Retina (tissue), 1 donor: ENCODE data around the gene MYO6.
"Not testable (repeated sequence)": the region's sequence is repeated elsewhere in the genome, so short reads cannot be mapped to it uniquely, and the experiment has no call there.

Experiments
- DNase-seq: peaks from one replicate; pipeline ENCODE4 v3.0.0-alpha.2; 2016

The MYO6 gene

DNA sequence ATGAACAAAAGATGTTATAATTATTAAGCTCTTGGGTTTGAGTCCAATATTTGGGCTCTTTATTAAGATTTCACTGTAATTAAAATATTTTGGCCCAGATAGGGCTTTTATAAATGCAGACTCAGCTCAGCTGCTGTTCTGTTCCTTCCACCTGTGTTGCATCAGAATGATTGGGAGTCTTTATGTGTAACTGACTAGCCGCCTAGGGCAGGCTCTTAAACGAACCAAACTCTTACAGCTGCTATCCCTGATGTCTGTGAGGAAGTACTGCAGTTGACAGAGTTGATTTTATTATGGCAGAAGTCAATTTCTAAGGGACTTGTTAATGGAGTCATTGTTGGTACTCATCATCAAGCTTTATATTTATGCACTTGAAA, 144.7 kb downstream of the MYO6 start:
- DNase-seq, result no peak

DNA sequence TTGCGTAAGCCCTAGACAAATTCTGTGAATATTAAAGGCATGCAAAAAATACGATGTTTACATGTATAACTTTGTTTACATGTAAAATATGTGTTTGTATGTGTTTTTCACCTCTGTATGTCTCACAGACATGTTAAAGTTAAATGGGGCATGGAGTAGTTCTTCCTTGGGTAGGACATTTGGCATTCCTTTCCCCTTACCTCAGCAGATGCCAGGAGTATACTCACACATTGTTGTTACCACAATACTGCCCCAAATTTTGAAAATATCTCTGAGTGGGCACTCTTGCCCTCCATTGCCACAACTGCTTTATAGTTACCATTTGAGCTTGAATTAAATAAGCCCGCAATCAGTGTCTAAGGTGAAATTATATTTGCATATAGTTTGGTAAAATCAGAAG, 147.5 kb downstream of the MYO6 start:
- no peak for DNase-seq

DNA sequence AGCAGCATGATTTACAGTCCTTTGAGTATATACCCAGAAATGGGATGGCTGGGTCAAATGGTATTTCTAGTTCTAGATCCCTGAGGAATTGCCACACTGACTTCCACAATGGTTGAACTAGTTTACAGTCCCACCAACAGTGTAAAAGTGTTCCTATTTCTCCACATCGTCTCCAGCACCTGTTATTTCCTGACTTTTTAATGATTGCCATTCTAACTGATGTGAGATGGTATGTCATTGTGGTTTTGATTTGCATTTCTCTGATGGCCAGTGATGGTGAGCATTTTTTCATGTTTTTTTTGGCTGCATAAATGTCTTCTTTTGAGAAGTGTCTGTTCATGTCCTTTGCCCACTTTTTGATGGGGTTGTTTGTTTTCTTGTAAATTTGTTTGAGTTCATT, 151.2 kb downstream of the MYO6 start:
- not testable (repeated sequence) for DNase-seq

- DNase-seq, result not testable (repeated sequence)
Measured at GRCh38 chr6:75905129-75905528, 156.1 kb downstream of the MYO6 start.

GRCh38 chr6:75906871-75907270, 157.8 kb downstream of the MYO6 start:
- DNase-seq, result no peak

DNA sequence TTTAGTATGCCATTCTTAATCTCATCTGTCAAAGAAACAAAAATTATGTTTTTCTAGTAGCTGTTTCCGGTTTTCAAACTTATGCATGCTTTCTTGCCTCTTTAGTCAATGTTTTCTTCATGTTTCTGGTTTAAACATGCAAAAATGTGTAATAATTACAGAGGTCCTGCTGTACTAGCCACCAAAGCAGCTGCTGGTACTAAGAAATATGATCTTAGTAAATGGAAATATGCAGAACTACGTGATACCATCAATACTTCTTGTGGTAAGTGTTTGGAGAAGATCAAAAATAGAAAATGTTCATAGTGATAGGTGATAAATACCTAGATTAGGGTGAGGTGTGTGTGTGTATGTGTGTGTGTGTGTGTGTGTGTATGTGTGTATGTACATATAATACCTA, 158.4 kb downstream of the MYO6 start:
- DNase-seq, result no peak

GRCh38 chr6:75913040-75913439, 164.0 kb downstream of the MYO6 start:
- no peak for DNase-seq

DNA sequence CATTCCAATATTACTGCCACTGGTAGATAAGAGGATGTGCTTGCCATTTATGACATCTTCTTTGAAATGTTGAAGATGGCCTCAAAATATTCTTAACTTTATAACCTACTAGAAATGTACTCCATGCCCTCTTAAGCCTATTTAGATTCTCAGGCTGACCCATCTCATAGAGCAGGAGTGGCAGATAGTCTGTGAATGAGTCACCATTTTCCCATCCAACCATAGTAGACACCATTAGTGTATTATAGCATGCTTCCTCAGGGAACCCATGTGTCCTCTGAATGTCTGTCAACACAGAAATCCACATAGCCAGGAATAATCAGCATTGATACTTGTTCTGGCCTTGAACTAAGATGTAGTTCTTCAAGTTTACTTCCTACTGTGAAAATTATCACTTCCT, 173.2 kb downstream of the MYO6 start:
- DNase-seq, result no peak

DNA sequence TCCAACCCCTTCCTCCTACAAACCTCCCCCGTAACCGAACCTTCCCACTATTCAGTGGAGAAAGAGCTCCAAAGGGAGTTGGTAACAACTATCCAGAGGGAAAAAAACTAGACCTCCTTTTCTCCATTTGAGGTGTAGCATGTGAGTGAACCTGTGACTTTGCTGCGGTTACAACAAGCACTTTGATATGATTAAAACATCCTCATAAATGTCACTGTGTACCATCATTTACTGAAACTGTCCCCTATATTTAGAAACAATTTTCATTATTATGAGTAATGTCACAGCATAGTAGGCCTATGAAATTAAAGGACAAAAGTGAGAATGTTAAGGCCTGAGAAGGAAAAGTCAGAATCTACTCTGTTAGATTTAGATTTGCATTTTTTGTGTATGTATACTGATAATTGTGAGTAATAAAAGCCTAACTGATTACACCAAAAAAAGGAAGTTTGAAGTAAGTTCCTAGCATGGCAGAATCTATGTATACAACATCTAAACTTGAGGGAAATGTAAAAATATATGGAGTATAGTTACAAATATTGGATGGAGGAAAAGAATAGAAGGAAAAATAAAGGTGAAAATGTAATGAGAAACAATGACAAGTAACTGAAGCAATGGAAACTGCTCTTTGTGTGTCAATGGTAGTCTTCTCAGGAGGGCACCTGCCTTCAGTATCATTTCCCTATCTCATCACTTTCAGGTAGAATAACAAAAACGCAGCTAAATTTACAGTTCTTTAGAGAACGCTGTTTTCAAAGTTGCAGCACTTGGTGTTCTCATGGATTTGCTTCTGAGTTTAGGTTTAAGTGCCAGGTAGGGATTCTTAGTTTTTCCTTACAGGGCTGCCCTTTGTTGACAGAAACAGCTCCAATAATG, 177.5 kb downstream of the MYO6 start:
- DNase-seq, result no peak

DNA sequence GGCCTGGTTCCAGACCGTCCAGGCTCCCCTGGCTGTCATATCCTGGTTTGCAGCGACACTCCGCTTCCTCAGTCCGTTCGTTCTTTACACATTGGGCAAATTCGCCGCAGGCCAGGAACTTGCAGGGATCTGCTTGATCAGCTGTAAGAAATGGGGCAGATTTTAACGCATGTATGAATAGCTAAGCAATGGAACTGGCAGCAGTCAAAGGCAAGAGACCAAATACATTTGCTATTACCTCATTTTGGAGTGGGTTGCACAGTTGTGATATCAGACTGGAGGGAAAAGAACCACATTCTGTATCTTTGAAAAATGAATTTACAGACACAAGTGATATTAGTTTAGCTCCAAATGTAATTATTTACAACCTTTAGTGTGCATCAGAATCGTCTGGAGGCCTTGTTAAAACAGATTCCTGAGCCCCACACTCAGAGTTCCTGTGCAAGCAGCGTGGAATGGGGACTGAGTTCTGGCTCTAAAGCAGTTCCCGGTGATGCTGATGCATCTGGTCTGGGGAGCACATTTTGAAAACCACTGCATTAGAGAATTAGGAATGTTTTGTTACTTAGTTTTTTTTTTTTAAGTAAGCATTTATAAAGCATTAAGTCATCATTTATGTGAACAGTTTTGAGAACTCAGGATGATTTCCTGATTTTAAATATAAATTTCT, 182.1 kb downstream of the MYO6 start:
- peak; percentile 43 for DNase-seq

DNA sequence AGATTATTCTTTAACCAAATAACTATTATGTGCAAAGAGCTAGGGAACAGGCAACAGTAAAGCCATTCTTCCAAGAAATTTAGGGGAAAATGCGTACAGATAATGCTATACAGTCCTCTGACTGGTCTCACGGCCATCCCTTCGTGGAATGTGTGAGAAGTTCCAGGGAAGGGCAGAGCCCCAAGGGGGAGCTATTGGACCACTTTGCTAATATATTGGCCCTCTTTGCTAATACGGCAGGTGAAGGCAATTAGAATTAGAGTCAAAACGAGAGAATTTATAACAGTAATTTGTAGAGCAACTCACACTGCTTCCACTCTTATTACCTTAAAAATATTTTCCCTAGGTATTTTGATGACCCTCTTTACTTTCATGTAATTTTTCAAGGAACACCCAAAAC, 183.0 kb downstream of the MYO6 start:
- DNase-seq, result peak; percentile 52

GRCh38 chr6:75933387-75933975, 184.4 kb downstream of the MYO6 start:
- DNase-seq, result no peak

DNA sequence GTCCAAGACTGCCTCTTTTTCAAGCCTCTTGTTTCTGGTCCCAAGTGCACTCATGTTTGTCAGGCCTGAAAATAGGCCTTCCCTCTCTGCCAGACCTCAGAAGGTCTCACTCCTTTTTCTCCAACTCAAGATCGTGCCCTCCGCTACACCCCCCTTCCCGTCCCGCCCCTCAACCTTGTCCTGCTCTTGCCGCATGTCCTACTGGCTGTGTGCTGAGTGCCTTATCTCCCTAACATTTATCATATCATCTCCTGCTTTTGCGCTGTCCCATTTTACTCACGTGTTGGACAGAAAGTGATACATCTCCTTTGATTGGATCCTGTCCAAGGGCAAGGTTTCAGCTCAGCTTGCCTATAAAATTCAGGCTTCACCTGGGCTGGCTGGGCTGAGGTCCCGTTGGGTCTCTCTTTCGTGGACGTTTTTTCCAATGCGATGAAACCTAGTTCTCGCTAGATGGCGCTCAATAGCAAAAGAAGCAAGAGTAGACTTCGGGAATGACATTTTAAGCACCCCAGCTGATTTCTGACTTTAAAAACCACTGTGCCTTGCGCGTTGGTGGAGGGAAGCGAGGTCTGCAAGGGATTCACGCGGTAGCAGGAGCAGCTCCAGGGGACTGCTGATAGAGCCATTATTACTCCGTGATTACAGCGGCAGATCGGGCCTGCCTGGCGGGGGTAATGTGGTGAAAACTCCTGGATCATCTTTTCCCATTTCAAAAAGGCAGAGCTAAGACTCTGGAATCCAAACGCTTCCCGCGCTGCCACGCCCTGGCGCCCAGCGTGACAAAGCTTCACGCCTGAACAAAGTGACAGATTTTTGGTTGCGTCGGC, 185.8 kb downstream of the MYO6 start:
- DNase-seq, result peak; percentile 90

GRCh38 chr6:75935473-75935793, 186.4 kb downstream of the MYO6 start:
- no peak for DNase-seq

DNA sequence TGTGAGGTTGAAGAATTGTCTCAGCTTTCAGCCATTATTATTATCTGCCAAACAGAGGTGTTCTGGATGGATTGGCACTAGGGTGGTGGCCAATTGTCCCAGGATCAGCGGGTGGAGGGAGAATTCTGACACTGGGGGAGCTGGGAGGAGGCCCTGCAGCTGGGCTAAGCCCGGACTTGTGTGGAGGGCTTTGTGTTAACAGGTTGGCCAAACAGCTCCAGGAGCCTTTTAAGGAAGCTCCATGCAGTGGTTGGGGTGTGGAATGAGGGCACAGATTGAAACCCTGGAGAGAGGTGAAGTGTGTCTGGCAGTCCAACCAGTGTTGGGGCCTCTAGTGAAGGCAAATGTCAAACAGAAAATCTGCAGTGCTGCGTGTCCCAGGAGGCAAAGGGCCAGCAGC, 187.6 kb downstream of the MYO6 start:
- no peak for DNase-seq

DNA sequence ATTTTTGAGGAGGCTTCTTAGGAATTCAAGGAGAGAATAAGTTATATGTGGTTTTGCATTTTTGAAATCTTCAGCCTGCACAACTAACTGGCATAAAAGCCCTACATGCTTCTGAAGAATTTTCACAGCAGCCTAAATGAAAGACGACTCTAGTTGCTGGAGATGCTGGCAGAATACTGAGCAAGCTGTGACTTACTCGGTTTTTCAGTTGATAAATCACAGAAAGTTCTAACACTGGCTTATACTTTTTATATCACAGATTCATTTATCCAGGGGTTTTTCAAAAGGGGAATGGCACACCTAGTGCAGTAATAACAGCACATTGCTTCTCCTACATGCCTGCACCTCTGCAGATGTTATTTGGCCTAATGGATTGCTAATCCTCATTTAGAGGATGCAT, 188.8 kb downstream of the MYO6 start:
- no peak for DNase-seq

- no peak for DNase-seq
Measured at GRCh38 chr6:75940564-75940963, 191.5 kb downstream of the MYO6 start.

DNA sequence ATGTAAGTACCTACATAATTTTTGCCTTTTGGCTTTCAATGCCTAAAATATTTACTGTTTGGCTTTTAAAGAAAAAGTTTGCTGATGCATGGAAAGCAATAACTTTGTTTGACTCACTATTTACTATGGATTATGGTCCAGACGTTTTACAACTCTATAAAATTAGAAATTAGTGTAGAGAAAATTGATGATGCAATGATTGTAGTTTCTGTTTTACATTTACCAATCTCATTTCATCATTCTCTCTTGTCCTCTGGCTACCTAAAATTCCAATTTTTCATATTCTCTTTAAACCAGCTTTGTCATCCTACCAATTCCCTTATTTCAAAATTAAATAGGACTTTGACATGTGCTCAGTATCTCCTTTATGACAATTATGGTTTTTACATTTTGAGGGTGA, 192.5 kb downstream of the MYO6 start:
- no peak for DNase-seq

- no peak for DNase-seq
Measured at GRCh38 chr6:75943381-75943780, 194.3 kb downstream of the MYO6 start.

GRCh38 chr6:75946146-75946831, 197.2 kb downstream of the MYO6 start:
- no peak for DNase-seq

GRCh38 chr6:75947935-75948334, 198.9 kb downstream of the MYO6 start:
- no peak for DNase-seq

DNA sequence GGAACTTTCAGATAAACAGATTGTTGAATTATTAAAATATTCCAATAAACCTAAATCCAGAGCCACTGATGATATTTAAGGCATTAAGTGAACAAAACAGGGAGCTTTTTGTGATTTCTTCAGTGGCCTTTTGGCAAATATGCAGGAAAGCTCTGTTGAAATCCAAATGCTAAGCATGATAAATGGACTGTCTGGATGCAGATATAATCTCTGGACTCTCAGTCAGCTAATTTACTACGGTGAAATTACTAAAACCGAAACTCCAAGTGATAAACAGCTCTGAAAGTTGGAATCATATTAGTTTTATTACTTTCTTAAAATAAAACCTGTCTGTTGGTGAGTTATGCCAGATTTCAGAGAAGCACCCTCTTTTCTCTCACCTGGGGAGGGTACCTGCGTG, 203.1 kb downstream of the MYO6 start:
- no peak for DNase-seq

DNA sequence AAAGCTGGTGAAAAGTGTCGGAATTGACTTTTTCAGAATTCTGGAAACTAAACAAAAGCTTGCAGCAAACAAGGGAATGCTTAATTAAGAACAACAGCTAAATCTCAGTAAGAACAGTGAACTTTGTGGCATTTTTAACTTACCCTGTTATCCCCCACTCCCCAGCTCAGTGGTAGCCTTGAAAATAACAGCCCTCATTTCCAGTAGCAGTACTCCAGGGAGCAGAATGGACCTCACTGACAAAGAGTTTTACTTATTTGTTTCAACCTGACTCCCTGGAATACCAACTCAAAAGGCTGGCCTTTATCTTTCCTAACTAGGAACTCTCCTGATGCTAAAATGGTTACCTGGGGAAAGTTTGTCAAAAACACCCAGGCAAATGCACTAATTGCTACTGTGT, 214.5 kb downstream of the MYO6 start:
- no peak for DNase-seq
